AG04450 (cell line): Measurements from ENCODE around the gene CKLF. TPM values are rescaled to one million over a fixed set of nuclear protein-coding genes. Genes with fewer than 3 reads are reported as not detected.

Source experiments
- CTCF ChIA-PET: fragments of 300-600, 350-600 bp; formaldehyde crosslinking; extraction: SDS; loops from one replicate; lab custom pipeline; 2022; ENCODE audit warnings: antibody characterized with exemption, inconsistent platforms; lab: Charles Lee
- POLR2A ChIA-PET: fragments of 350-600 bp; formaldehyde crosslinking; extraction: SDS; loops from one replicate; lab custom pipeline; 2021; ENCODE audit warnings: antibody characterized with exemption, inconsistent platforms; lab: Yijun Ruan, JAX
- DNase-seq: peaks from one replicate; pipeline ENCODE4 v3.0.0-alpha.2; 2011; ENCODE audit warnings: low read depth, low spot score
- H3K27ac ChIP-seq: one replicate; pipeline ENCODE4 v1.5.1; 2012; ENCODE audit warnings: low read depth, low read length, control low read depth
- H3K27me3 ChIP-seq: one replicate; pipeline ENCODE4 v1.6.0; 2012; ENCODE audit warnings: low read length; ENCODE audit not compliant: control insufficient read depth, insufficient read depth
- H3K4me3 ChIP-seq: 2 replicates; pipeline ENCODE4 v1.5.1; 2011; ENCODE audit warnings: mild to moderate bottlenecking, low read depth, low read length, control low read depth
- H3K9me3 ChIP-seq: 2 replicates; pipeline ENCODE4 v1.5.1; 2012; ENCODE audit warnings: low read length; ENCODE audit not compliant: control insufficient read depth, insufficient read depth
- CTCF ChIP-seq: IDR thresholded peaks from 2 replicates; pipeline ENCODE4 v1.5.1; 2011; ENCODE audit warnings: low read depth, low read length, control low read depth, inconsistent platforms
- polyA plus RNA-seq: library from polyadenylated mRNA; depleted of rRNA; stranded (reverse); fragments of >200 nt; gene quantifications from 2 replicates; pipeline ENCODE4 v1.2.3, GENCODE V29; 2011

Gene CKLF
- polyA plus RNA-seq, 1 experiment: 56.2 TPM

- no peak overlapping the region for H3K27ac ChIP-seq
- H3K4me3 ChIP-seq: no peak overlapping the region
- no peaks in the 10 kb centered on the region for H3K27me3 ChIP-seq
- POLR2A ChIA-PET: no interaction called here
- CTCF ChIA-PET: no interaction called here
- TF ChIP-seq CTCF: no peak
- no peaks in the 10 kb centered on the region for H3K9me3 ChIP-seq
- DNase-seq: no peak
Measured at GRCh38 chr16:66528294-66528693, 24.1 kb upstream of the CKLF start.

- ChIA-PET CTCF (no interaction called here), POLR2A (no interaction called here)
- Histone ChIP-seq H3K4me3 (no peak overlapping the region), H3K27me3 (no peaks in the 10 kb centered on the region), H3K9me3 (no peaks in the 10 kb centered on the region), H3K27ac (no peak overlapping the region)
- no peak for TF ChIP-seq CTCF
- no peak for DNase-seq
Measured at GRCh38 chr16:66529475-66529874, 22.9 kb upstream of the CKLF start.

- TF ChIP-seq CTCF: no peak
Measured at GRCh38 chr16:66534376-66534799, 18.0 kb upstream of the CKLF start.

GRCh38 chr16:66536525-66536924, 15.9 kb upstream of the CKLF start:
- Histone ChIP-seq H3K27ac (no peak overlapping the region), H3K27me3 (no peaks in the 10 kb centered on the region), H3K4me3 (no peak overlapping the region), H3K9me3 (no peaks in the 10 kb centered on the region)
- no peak for TF ChIP-seq CTCF
- no peak for DNase-seq
- POLR2A ChIA-PET: interaction anchor here (0.6 to 0.7 kb wide), 2 partner anchors 15 to 29 kb away, joined by 3 to 6 read pairs; no protein-coding TSS in a partner anchor
- CTCF ChIA-PET: no interaction called here

More at GRCh38 chr16:66534376-66534799, 18.0 kb upstream of the CKLF start:
- no peaks in the 10 kb centered on the region for H3K9me3 ChIP-seq
- H3K27ac ChIP-seq: no peak overlapping the region
- ChIA-PET POLR2A (no interaction called here), CTCF (no interaction called here)
- H3K27me3 ChIP-seq: no peaks in the 10 kb centered on the region
- DNase-seq: no peak
- no peak overlapping the region for H3K4me3 ChIP-seq

- no peaks in the 10 kb centered on the region for H3K9me3 ChIP-seq
- no peak for DNase-seq
- POLR2A ChIA-PET: no interaction called here
- no peak for TF ChIP-seq CTCF
- no peak overlapping the region for H3K4me3 ChIP-seq
- H3K27me3 ChIP-seq: no peaks in the 10 kb centered on the region
- no peak overlapping the region for H3K27ac ChIP-seq
- CTCF ChIA-PET: no interaction called here
Measured at GRCh38 chr16:66537236-66537635, 15.1 kb upstream of the CKLF start.
